GM18909 (cell line): ENCODE data around the gene SYT17.
"Not testable (repeated sequence)": the region's sequence is repeated elsewhere in the genome, so short reads cannot be mapped to it uniquely, and the experiment has no call there.

ENCODE experiments used
- ATAC-seq: cut with Tn5 transposase; IDR thresholded peaks from one replicate; pipeline ENCODE4 v1.9.1; 2021; ENCODE audit warnings: mild to moderate bottlenecking; ENCODE audit not compliant: unreplicated experiment, poor library complexity

The SYT17 gene

DNA sequence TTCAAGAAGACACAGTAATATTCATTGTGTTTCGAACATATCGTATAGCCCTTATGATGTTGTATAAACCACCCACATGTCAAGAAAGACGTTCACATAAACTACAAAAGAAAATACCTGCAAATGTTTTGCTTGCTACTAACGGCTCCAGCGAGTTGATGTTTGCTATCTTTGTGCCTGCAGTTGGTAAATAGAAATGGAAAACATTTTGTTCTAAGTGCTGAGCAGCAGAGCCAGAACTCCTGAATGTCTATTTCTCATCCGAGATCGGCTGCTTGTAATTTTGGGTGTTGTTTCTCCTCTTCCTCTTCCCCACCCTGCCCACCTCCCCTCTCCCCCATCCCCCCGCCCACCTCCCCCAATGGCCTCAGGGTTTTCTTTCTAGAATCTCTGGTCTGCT is 5.0 kb downstream of the SYT17 start:
- ATAC-seq, result no peak

DNA sequence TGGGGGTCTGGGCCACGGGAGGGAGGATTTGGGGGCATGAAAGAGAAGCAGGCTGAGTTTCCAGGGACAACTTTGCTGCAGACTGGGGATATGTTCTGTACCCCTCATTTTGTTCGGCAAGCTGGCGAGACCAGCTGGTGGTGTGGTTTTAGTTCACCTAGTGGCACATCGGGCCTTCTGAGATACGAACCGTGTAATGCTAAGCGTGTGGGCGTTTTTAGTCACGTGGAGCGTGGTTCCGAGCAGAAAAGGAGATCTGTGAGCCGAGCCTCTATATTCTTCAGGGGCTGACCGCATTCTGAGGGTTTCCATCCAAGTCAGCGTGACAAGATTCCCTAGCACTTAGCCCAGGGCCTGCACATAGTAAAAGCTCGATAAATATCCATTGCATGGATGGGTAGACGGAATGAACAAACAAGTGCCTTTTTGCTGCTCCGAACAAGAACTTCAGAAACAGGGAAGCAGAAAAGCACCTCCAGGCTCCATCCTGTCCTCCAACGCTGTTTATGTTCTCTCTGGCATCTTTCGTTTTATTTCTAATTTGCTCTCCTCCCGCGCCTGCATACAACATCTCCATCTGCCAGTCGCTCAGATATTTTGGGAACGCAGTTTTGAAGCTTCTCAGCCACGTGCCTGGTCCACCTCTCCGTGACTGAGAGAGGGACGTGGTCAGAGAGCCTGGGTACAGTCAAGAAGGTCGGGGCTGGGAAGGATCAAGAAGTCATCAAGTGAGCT is 5.8 kb downstream of the SYT17 start:
- no peak for ATAC-seq

DNA sequence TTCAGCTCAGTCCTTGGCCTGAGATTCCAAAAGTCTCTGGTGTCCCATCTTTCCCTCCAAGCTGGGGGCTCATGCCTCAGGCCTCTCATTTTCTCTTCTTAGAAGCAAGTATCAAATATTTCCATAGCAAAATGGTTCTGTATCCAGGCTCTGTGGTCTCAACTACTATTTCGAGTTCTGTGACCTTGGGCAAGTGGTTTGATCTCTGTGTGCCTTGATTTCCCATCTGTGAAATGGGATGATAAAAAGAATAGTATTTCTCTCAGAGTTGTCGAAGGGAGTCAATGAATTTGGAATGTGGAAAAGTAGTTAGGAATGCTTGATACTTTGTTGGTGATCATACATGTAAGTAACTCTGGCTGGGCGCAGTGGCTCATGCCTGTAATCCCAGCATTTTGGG is 6.4 kb downstream of the SYT17 start:
- ATAC-seq, result no peak

DNA sequence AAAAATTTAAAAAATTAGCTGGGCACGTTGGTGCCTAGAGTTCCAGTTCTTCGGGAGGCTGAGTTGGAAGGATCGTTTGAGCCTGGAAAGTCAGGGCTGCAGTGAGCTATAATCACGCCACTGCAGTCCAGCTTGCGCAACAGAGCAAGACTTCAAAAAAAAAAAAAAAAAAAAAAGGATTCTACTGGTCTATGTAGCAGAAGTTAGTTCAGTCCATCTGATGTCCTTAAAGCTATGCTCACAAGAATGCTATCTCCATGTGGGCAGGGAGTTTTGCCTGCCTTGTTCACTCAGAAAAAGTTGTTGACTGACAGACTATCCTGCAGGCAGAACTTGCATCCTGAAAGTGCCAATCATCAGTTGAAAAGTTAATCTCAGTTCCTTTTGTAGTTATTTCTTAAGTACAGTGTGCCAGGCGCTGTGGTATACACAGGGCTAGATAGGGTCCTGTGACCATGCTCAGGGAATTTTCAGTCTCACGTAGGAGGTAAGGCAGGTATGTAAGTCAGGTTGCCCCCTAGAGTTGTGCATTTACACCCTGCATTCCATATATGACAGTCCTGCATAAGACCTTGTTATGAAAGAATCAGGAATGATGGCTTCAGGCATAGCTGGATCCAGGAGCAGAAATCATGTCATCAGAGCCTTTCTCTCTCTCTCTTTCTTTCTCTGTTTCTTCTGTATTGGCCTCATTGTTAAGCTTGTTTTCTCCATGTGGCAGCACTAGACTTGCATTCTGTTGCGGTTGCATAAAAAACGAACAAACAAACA is 7.6 kb downstream of the SYT17 start:
- ATAC-seq, result no peak

GRCh38 chr16:19177111-19177739 is 9.2 kb downstream of the SYT17 start:
- no peak for ATAC-seq

GRCh38 chr16:19179546-19180490 is 11.8 kb downstream of the SYT17 start:
- ATAC-seq, result no peak

GRCh38 chr16:19180741-19181140 is 12.7 kb downstream of the SYT17 start:
- no peak for ATAC-seq

DNA sequence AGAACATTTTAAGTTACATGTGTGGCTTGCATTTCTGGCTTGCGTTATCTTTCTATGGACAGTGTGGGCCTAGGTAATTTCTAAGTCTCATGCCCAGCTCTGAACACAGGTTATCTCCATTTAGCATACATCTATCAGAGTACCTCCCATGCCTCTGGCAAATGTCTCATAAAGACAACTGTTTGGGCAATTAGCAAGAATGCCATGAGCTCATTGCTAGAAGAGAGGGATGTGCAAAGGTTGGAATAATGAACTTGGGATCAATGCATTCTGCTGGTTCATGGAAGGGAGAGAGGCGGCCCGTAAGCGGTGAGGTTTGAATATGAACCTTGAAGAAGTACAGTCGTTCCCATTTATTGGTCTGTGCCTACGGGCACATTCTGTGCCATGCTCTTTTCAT is 14.4 kb downstream of the SYT17 start:
- no peak for ATAC-seq

DNA sequence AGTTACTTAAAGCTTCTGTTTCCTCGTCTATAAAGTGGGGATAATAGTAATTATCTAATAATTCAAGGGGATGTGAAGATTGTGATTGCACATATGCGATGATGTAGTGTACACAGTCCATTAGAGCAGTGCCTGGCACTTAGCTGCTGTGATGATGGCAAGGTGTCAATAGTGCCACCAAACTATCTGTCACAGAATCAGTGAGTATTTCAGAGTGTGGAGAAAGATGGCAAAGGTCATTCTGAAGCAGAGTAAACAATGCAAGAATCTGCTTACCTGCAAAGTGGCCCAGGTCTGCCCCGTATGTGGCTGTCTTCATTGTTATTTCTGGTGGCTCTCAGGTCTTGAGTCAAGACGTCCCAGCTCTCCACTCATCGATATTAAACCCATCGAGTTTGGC is 15.1 kb downstream of the SYT17 start:
- ATAC-seq, result no peak

GRCh38 chr16:19184823-19185509 is 16.9 kb downstream of the SYT17 start:
- ATAC-seq, result no peak

- no peak for ATAC-seq
Observed at GRCh38 chr16:19185510-19185851, 17.4 kb downstream of the SYT17 start.

GRCh38 chr16:19186408-19186807 is 18.4 kb downstream of the SYT17 start:
- ATAC-seq, result no peak

DNA sequence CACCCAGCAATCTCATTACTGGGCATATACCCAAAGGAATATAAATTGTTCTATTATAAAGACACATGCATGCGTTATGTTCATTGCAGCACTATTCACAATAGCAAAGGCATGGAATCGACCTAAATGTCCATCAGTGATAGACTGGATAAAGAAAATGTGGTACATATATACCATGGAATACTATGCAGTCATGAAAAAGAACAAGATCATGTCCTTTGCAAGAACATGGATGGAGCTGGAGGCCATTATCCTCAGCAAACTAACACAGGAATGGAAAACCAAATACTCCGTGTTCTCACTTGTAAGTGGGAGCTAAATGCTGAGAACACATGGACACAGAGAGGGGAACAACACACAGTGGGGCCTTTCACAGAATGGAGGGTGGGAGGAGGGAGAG is 19.9 kb downstream of the SYT17 start:
- ATAC-seq, result not testable (repeated sequence)

- ATAC-seq, result no peak
Observed at GRCh38 chr16:19188406-19188805, 20.4 kb downstream of the SYT17 start.

GRCh38 chr16:19192865-19193264 is 24.8 kb downstream of the SYT17 start:
- no peak for ATAC-seq

DNA sequence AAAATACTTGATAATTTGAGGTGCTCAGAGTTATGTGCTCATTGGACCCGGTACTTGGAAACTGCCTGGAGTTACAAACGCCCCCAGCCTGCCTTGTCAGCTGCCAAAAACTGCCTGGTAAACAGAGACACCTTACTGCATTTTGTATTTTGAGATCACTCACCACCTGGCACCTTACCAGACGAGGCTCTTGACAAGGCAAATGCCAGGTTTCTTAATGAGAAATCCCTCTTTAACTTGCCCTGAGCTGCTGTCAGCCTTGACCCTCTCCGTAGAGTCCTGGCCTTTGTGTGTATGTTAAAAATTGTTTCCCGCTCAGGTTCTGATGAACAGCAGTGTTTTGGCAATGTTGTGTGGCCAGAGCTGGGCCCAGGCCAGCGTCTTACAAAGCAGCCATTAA is 28.8 kb downstream of the SYT17 start:
- no peak for ATAC-seq

GRCh38 chr16:19203374-19203966 is 35.4 kb downstream of the SYT17 start:
- no peak for ATAC-seq

DNA sequence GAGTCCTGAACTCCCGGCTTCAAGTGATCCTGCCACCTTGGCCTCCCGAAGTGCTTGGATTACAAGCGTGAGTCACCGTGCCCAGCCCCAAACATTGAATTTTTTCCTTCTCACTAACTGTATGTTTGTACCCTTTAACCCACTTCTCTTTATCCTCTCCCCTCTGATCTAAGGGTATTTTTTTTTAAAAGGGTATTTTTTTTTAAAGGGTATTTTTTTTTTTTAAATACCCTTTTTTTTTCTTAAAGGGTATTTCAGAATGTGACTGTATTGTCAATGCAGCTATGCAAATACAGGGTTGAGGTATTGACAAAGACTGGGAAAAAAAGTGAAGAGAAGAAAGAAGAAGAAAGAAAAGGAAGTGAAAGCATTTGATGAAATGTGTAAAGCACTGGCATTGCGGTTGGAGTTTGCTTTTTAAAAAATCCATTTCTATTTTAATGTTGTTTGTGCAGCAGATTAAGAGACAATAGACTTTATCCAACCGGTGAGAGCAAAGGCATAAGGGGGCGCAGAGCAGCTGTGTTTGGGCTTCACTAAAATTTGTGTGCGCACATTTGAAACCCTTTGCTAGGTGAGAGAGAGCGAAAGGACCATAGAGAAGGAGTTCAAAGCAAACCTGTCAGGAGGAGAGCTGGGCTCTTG is 42.4 kb downstream of the SYT17 start:
- peak; percentile 75 for ATAC-seq

DNA sequence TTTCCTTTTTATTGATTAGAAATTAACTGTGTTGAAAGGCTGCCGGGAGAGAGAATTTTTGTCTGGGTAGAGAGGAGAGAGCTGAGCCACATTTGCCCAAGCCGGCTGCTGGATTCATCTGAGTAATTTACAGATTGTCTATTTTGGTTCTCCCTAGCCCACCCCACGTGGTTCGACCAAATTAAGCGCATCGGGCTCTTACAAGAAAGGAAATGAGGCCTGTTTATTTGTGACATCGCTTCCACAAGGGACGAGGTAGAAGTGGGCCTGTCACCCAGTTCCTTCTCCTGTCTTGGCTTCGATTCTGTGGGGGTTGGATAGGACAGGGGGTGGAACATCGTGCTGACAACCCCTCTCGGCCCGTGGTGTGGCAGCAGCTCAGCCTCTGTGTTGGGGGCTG is 42.9 kb downstream of the SYT17 start:
- ATAC-seq, result peak; percentile 33
